C4-2B (cell line): ENCODE data around the gene PRICKLE2.

Experiments used
- ZFX ChIP-seq: fragments of 450-650 bp; IDR thresholded peaks from 2 replicates; pipeline ENCODE4 v1.6.1; 2017
- TF ChIP-seq, protein P1 (sequence below): fragments of 450-650 bp; conservative IDR thresholded peaks from 2 replicates; pipeline ENCODE4 v1.5.1; 2017; ENCODE audit warnings: mild to moderate bottlenecking

DNA sequence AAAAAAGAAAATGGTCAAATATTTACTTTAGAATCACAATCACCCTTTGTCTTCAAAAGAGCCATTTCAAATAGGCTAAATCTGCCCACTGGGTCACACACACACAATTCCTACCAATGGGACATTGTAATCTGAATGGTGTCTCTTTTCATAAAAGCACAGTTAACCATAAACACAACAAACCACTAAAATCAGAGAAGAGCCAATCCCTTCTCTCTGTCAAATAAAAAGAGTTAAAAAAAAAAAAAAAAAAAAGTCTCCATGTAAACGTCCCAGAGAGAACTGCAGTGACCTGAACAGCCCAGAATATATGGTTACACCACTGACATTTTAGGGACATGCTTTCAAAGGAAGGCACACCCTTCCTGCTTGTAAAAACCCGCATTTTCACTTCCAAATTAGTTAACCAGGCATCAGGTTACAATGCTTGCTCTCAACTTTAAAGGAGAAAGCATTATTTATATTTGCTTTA, 63.7 kb downstream of the PRICKLE2 start:
- TF ChIP-seq, protein P1, sequence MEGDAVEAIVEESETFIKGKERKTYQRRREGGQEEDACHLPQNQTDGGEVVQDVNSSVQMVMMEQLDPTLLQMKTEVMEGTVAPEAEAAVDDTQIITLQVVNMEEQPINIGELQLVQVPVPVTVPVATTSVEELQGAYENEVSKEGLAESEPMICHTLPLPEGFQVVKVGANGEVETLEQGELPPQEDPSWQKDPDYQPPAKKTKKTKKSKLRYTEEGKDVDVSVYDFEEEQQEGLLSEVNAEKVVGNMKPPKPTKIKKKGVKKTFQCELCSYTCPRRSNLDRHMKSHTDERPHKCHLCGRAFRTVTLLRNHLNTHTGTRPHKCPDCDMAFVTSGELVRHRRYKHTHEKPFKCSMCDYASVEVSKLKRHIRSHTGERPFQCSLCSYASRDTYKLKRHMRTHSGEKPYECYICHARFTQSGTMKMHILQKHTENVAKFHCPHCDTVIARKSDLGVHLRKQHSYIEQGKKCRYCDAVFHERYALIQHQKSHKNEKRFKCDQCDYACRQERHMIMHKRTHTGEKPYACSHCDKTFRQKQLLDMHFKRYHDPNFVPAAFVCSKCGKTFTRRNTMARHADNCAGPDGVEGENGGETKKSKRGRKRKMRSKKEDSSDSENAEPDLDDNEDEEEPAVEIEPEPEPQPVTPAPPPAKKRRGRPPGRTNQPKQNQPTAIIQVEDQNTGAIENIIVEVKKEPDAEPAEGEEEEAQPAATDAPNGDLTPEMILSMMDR = no peak
- TF ChIP-seq ZFX = no peak
